ENCODE measurements around the gene DIMT1. TPM values are rescaled to one million over a fixed set of nuclear protein-coding genes. Genes with fewer than 3 reads are reported as not detected.

Gene DIMT1
- polyA plus RNA-seq (ENCODE audit: insufficient read length in 3 of 3) = 10 to 100 TPM; 33.4 to 37.6 (median 36.0) TPM

DNA sequence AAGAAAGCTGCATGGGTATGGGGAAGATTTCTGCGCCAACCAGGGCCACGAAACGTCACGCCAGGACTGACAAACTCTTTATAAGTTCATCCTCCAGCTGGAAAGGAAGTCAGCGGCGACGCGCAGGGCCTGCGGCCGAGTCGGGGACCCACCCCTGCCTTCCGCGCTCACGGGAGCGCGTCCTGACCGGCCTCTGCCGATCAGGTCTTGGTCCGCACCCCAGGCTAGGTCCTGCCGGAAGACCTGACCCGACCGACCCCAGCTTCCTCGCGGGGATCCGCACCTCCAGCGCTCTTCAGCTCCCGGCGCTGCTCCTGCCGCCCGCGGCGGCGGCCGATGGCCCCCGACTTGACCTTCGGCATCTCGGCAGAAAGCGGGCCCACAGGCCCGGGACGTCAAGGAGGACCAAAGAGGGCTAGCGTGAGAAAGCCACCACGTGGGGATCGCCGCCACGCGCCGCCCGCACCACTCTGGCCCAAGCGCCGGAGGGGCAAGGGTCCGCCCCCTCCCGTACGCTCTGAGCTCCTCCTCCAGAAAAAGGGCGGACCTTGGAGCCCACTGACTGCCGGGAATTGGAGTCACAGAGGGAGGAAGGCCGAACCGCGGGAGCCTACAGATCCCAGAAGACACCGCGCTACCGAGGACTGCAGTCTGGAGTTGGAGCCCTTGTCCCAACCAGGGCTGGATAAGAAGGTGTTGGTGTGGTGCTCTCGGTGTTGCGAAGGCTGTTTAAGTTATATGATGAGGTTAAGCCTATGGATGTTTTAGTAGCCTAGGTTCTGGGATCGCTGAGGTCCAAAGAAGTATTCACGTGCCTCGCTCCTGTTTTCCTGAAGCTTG is at the start of gene DIMT1:
Gene DIMT1 (minus strand): TSS at position 495 of the 840 bp plus-strand sequence. CDS start 133 bp downstream, at position 362.
- peak; percentile 91 to 96 (median 93) for DNase-seq (ENCODE audit: low read depth in 3 of 3, low spot score in 2 of 3)

DNA sequence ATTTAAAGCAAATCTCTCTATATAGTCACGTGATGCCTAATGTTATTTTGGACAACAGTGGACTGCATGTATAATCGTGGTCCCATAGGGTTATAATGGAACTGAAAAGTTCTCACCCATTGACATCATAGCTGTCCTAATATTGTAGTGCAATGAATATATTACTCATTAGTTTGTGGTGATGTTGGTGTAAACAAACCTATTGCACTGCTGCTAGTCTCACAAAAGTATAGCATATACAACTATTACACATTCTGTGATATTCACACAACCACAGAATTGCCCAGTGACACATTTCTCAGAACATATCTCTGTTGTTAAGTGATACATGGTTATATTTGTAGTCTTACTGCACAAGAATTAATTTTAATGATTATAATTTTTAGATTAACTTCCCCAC is 46.6 kb upstream of the DIMT1 start:
- no peak for DNase-seq (ENCODE audit: low read depth in 3 of 3, low spot score in 2 of 3)

DNA sequence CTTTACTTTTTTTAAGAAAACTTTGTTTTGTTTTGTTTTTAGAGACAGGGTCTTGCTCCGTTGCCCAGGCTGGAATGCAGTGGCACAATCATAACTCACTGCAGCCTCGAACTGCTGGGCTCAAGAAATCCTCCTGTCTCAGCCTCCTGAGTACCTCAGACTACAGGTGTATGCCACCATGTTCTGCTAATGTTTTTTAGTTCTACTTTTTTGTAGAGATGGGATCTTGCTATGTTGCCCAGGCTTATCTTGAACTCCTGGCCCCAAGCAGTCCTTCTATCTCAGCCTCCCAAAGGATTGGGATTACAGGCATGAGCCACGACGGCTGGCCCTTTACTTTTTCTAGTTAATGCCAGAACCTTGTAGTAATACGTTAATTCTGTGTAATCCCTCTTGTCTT is 44.8 kb upstream of the DIMT1 start:
- DNase-seq (ENCODE audit: low read depth in 3 of 3, low spot score in 2 of 3) = no peak

DNA sequence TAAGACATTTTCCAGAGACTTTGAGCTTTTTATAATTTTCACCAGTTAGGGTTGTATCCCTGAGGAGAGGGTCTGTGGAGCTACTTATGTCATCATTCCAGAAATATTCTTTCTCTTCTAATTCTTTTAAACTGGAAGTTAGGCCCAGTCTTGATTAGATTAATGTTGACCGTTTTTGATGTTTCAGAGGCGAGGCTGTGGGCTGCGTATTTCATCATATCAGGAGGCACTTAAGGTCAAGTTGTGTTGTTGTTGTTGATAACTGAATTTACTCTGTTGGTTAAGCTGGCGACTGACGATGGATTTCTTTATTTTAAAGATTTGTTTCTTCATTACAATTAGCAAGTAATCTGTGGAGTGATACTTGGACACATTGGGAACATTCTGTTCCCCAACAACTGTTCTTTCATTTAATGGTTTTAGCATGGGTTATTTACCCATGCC is 28.9 kb upstream of the DIMT1 start:
- no peak for DNase-seq (ENCODE audit: low read depth in 3 of 3, low spot score in 2 of 3)

DNA sequence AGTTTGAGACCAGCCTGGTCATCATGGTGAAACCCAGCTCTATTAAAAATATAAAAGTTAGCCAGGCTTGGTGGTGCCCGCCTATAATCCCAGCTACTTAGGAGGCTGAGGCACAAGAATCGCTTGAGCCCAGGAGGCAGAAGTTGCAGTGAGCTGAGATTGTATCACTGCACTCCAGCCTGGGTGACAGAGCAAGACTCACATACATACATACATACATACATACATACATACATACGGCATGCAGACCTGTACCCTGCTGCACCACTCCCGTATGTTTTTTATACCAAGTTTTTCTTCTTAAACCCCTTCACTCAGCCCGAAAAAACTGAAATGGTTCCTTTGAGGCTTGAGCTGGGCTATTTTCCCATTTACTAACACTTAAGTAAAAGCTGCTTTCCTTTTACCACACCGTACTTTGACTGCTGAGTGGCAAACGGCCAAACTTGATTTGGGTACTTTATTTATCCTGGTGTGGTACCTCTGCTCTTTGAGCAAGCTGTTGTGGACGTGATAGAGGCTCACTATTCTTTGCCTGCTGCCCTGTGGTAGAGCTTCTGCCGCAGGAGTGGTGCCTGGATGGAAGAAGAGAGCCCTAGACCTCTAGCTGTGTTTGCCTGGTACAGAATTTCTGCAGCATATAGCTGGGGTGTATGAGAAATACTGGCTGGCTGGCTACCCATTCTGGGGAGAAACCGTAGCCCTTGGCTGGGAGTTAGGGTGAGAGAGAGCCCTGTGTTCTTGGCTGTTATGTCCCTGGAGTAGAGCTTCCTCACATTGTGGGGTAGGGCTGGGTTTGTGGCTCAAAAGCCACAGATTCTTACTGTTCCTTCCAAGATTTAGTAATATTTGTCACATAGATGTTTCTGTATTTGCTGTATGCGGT is 28.3 kb upstream of the DIMT1 start:
- DNase-seq (ENCODE audit: low read depth in 3 of 3, low spot score in 2 of 3) = no peak

DNA sequence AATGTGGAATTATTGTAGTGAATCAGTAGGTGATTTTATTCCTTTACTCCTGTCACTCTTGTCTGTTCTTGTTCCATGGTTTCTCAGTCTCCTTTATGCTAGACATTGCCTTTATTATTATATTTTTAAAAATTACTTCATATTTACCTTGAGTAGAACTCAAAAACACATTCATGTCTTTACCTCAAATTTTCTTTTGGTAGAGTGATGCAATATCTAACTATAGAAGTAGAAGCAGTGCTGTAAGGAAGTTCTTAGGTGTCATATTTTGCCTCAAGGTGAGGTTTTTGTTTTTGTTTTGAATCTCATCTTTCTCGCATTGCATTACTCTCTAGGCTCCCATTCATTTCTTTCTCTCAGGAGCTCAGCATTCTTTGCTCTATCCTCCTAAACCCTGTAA is 21.1 kb upstream of the DIMT1 start:
- DNase-seq (ENCODE audit: low read depth in 3 of 3, low spot score in 2 of 3) = no peak

- no peak for DNase-seq (ENCODE audit: low read depth in 3 of 3, low spot score in 2 of 3)
Measured at GRCh38 chr5:62421414-62421813, 17.7 kb upstream of the DIMT1 start.

- DNase-seq (ENCODE audit: low read depth in 3 of 3, low spot score in 2 of 3) = no peak
Measured at GRCh38 chr5:62419609-62420008, 15.9 kb upstream of the DIMT1 start.

GRCh38 chr5:62418462-62419076 is 14.9 kb upstream of the DIMT1 start:
- DNase-seq (ENCODE audit: low read depth in 3 of 3, low spot score in 2 of 3) = no peak

GRCh38 chr5:62413711-62414110 is 10.0 kb upstream of the DIMT1 start:
- no peak for DNase-seq (ENCODE audit: low read depth in 3 of 3, low spot score in 2 of 3)

DNA sequence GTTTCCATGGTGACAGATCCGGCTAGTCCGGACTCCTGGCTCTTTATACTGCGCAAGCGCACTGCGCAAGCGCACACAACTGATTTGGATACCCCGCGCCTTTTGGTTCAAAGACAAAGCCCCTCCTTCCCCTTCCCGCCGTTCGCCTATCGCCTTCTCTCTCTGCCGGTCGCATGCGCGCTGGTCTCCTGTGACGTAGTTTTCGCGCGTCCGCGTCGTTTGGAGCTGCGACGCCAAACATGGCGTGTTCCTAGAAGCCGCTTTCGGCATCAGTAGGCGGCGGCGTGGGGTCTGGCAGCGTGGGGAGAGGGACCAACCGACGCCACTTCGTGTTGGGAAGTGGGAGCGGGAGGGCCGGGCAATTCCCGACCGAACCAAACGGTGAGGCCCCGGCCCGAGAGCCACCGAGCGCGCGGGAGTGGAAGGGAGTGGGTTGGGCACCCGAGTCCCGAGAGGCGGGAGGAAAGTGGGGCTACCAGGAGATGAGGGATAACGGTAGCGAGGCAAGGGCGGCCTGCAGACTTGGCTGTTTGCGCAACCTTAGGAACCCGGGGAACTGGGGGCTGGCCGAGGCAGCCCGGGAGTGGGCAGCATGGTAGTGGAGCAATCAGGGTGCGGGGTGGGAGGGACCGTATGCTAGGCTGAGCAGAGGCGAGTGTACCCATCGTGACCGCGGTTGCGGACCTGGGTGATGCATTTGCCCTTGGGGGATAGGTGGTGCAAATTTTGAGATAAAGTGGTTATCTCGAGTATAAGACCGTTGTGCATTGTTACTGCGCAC is 9.0 kb upstream of the DIMT1 start, which contains the start of gene IPO11:
Gene IPO11 (plus strand): TSS at position 215 of the 781 bp plus-strand sequence. CDS start 24,517 bp downstream, outside the sequence.
- peak; percentile 99 for DNase-seq (ENCODE audit: low read depth in 3 of 3, low spot score in 2 of 3)

GRCh38 chr5:62395210-62395950 is 8.3 kb downstream of the DIMT1 start:
- no peak for DNase-seq (ENCODE audit: low read depth in 3 of 3, low spot score in 2 of 3)

- no peak for DNase-seq (ENCODE audit: low read depth in 3 of 3, low spot score in 2 of 3)
Measured at GRCh38 chr5:62386824-62387223, 16.9 kb downstream of the DIMT1 start.

DNA sequence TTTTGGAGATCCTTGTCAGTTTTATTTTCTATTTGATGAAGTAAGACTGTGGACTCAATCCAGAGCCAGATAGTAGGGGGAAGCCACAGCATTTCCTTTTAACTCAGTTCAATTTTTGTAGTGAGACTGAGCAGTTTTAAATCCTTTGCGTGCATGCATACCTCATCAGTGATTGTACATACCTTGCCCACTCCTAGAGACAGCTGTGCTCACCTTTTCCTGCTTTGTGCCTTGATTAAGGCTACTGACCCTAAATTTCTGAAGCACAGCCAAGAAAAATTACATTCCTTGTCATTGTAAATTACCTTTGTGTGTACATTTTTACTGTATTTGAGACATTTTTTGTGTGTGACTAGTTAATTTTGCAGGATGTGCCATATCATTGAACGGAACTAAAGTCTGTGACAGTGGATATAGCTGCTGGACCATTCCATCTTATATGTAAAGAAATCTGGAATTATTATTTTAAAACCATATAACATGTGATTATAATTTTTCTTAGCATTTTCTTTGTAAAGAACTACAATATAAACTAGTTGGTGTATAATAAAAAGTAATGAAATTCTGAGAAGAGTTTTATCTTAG is 17.8 kb downstream of the DIMT1 start:
- DNase-seq (ENCODE audit: low read depth in 3 of 3, low spot score in 2 of 3) = no peak

- no peak for DNase-seq (ENCODE audit: low read depth in 3 of 3, low spot score in 2 of 3)
Measured at GRCh38 chr5:62385131-62385530, 18.6 kb downstream of the DIMT1 start.

DNA sequence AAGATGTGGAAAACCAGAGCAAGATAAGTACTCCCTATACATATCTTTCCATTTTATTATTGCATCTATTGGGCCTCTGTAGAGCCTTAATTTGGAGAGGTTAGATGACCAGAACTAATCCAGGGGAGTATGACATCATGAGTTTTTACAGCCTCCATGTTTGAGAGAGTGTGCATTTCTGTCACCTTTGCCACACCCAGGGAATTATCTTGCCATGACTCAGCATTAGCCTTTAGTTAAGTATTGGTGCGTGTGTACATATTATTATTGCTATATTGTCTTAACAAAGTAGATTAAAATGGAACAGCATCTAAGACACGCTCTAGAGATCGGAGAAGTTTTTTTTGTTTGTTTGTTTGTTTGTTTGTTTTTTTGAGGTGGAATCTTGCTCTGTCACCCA is 27.6 kb downstream of the DIMT1 start:
- DNase-seq (ENCODE audit: low read depth in 3 of 3, low spot score in 2 of 3) = no peak

DNA sequence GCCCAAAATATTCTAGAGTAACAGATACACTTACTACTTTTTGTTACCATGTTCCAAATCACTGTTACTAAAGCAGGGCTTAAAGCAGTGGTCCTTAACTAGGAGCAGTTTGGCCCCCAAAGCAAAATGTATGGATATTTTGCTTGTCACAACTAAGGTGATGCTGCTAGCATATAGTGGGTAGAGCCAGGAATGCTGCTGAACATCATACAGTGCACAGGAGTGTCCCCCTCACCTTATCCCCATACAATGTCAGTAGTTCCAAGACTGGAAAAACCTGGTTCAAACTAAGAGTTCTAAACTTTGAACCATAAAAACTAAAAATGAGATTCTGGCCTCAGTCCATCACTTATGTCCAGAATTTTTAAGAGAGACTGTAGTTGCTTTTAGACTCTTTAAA is 28.1 kb downstream of the DIMT1 start:
- no peak for DNase-seq (ENCODE audit: low read depth in 3 of 3, low spot score in 2 of 3)

DNA sequence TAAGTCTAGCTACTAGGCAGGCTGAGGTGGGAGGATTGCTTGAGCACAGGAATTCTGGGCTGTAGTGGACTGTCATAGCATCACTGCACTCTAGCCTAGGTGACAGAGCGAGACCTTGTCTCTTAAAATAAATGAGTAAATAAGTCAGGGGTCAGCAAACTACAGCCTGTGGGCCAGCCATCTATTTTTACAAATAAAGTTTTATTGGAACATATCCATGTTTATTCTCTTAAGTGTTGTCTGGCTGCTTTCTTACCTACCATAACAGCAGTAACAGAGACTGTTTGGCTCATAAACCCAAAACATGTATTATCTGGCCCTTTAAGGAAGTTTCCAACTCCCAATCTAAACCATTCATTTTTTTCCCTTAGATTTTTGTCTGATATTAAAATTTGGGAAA is 29.6 kb downstream of the DIMT1 start:
- DNase-seq (ENCODE audit: low read depth in 3 of 3, low spot score in 2 of 3) = no peak

DNA sequence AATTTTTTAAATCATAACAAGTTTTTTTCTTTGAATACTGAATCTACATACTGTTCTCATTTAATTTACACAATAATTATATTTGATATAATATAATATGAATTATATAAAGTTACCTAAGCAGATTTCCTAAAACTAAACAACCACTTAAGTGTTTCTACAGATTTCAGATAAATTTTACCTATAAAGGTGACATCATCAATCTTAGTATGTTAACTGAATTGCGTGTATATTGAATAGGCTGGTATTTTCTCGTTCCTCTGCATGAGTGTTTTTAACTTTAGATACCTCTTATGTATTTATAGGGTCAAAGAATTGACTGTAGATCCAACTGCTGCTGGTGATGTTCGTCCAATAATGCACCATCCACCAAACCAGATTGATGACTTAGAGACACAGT is 30.3 kb downstream of the DIMT1 start:
- DNase-seq (ENCODE audit: low read depth in 3 of 3, low spot score in 2 of 3) = no peak
